ENCODE data around the gene NUDCD2. TPM values are rescaled to one million over a fixed set of nuclear protein-coding genes. Genes with fewer than 3 reads are reported as not detected.
A peak's percentile ranks its signal among the peaks of the same experiment; 100 is the strongest.

Gene NUDCD2
- total and polyA plus RNA-seq, 9 of the 15 experiments (the other 6 are each of a cell fraction or from before 2014, with no cell fraction given): 14.6 to 76.9 (median 32.5) TPM

GRCh38 chr5:163460562-163461171, 765 bp upstream of the NUDCD2 start, which contains the start of gene HMMR (continued):
- TF ChIP-seq ZBTB49 (CRISPR knock-in tag; IDR thresholded peaks at IDR 0.05; ENCODE audit: borderline replicate concordance) (no peak), CHD1 (IDR thresholded peaks at IDR 0.05; ENCODE audit: low read length) (peak; percentile 87), CSDE1 (IDR thresholded peaks at IDR 0.05) (no peak; a peak in 1 of 4 replicates), SAP30 (IDR thresholded peaks at IDR 0.05; ENCODE audit: borderline replicate concordance, insufficient read depth, low read depth, low read length, poor library complexity, severe bottlenecking) (peak; percentile 94), GTF2F1 (IDR thresholded peaks at IDR 0.05; ENCODE audit: low read depth, low read length) (0 out of 2 replicates have a peak, but pooled peaks have one; percentile 17), MAFG (tag; conservative IDR thresholded peaks at IDR 0.05) (no peak), POLR2A (conservative IDR thresholded peaks at IDR 0.05) (peak; percentile 75), HLTF (IDR thresholded peaks at IDR 0.05) (0 out of 2 replicates have a peak, but pooled peaks have one; percentile 22), SREBF1 (IDR thresholded peaks at IDR 0.05; ENCODE audit: borderline replicate concordance, low read depth, low read length) (no peak), MTF1 (CRISPR knock-in tag; IDR thresholded peaks at IDR 0.05; ENCODE audit: borderline replicate concordance) (no peak)
- TF ChIP-seq, protein P1, sequence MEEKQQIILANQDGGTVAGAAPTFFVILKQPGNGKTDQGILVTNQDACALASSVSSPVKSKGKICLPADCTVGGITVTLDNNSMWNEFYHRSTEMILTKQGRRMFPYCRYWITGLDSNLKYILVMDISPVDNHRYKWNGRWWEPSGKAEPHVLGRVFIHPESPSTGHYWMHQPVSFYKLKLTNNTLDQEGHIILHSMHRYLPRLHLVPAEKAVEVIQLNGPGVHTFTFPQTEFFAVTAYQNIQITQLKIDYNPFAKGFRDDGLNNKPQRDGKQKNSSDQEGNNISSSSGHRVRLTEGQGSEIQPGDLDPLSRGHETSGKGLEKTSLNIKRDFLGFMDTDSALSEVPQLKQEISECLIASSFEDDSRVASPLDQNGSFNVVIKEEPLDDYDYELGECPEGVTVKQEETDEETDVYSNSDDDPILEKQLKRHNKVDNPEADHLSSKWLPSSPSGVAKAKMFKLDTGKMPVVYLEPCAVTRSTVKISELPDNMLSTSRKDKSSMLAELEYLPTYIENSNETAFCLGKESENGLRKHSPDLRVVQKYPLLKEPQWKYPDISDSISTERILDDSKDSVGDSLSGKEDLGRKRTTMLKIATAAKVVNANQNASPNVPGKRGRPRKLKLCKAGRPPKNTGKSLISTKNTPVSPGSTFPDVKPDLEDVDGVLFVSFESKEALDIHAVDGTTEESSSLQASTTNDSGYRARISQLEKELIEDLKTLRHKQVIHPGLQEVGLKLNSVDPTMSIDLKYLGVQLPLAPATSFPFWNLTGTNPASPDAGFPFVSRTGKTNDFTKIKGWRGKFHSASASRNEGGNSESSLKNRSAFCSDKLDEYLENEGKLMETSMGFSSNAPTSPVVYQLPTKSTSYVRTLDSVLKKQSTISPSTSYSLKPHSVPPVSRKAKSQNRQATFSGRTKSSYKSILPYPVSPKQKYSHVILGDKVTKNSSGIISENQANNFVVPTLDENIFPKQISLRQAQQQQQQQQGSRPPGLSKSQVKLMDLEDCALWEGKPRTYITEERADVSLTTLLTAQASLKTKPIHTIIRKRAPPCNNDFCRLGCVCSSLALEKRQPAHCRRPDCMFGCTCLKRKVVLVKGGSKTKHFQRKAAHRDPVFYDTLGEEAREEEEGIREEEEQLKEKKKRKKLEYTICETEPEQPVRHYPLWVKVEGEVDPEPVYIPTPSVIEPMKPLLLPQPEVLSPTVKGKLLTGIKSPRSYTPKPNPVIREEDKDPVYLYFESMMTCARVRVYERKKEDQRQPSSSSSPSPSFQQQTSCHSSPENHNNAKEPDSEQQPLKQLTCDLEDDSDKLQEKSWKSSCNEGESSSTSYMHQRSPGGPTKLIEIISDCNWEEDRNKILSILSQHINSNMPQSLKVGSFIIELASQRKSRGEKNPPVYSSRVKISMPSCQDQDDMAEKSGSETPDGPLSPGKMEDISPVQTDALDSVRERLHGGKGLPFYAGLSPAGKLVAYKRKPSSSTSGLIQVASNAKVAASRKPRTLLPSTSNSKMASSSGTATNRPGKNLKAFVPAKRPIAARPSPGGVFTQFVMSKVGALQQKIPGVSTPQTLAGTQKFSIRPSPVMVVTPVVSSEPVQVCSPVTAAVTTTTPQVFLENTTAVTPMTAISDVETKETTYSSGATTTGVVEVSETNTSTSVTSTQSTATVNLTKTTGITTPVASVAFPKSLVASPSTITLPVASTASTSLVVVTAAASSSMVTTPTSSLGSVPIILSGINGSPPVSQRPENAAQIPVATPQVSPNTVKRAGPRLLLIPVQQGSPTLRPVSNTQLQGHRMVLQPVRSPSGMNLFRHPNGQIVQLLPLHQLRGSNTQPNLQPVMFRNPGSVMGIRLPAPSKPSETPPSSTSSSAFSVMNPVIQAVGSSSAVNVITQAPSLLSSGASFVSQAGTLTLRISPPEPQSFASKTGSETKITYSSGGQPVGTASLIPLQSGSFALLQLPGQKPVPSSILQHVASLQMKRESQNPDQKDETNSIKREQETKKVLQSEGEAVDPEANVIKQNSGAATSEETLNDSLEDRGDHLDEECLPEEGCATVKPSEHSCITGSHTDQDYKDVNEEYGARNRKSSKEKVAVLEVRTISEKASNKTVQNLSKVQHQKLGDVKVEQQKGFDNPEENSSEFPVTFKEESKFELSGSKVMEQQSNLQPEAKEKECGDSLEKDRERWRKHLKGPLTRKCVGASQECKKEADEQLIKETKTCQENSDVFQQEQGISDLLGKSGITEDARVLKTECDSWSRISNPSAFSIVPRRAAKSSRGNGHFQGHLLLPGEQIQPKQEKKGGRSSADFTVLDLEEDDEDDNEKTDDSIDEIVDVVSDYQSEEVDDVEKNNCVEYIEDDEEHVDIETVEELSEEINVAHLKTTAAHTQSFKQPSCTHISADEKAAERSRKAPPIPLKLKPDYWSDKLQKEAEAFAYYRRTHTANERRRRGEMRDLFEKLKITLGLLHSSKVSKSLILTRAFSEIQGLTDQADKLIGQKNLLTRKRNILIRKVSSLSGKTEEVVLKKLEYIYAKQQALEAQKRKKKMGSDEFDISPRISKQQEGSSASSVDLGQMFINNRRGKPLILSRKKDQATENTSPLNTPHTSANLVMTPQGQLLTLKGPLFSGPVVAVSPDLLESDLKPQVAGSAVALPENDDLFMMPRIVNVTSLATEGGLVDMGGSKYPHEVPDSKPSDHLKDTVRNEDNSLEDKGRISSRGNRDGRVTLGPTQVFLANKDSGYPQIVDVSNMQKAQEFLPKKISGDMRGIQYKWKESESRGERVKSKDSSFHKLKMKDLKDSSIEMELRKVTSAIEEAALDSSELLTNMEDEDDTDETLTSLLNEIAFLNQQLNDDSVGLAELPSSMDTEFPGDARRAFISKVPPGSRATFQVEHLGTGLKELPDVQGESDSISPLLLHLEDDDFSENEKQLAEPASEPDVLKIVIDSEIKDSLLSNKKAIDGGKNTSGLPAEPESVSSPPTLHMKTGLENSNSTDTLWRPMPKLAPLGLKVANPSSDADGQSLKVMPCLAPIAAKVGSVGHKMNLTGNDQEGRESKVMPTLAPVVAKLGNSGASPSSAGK (IDR thresholded peaks at IDR 0.05): no peak
- TF ChIP-seq, protein P2, sequence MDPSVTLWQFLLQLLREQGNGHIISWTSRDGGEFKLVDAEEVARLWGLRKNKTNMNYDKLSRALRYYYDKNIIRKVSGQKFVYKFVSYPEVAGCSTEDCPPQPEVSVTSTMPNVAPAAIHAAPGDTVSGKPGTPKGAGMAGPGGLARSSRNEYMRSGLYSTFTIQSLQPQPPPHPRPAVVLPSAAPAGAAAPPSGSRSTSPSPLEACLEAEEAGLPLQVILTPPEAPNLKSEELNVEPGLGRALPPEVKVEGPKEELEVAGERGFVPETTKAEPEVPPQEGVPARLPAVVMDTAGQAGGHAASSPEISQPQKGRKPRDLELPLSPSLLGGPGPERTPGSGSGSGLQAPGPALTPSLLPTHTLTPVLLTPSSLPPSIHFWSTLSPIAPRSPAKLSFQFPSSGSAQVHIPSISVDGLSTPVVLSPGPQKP (CRISPR knock-in tag; IDR thresholded peaks at IDR 0.05): no peak

All from K562 (cell line).